Activated CD4-positive, alpha-beta T cell treated with anti-CD3 and anti-CD28 coated beads for 1 hour (primary cell): Measurements from ENCODE around the gene TMEM140.

Experiments used
- DNase-seq: peaks from one replicate; pipeline ENCODE4 v3.0.0-alpha.2; 2020

TMEM140 gene

DNA sequence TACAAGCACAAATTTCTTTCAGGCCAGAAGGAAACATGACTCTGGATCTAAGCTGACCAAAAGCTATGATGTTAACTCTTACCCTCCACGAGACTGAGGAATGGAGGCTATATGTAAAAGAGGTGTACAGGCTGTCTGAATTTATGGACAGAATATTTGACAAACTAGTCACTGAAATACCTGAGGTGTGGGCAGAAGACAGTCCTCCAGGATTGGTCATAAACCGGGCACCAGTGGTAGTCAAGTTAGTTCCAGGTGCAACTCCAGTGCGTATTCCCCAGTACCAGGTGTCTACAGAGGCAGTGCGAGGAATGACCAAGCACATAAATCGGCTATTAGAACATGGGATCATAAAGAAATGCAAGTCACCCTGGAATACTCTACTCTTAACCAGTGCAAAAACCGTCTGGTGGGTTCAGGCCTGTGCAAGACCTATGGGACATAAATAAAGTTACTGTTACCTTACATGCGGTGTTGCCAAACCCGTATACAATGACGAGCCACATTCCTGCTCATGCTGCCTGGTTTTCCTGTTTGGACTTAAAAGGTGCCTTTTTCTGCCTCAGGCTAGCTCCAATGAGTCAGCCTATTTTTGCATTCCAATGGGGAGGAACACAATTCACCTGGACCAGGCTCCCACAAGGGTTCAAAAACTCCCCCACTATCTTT, 29.3 kb downstream of the TMEM140 start:
- DNase-seq, result no peak

DNA sequence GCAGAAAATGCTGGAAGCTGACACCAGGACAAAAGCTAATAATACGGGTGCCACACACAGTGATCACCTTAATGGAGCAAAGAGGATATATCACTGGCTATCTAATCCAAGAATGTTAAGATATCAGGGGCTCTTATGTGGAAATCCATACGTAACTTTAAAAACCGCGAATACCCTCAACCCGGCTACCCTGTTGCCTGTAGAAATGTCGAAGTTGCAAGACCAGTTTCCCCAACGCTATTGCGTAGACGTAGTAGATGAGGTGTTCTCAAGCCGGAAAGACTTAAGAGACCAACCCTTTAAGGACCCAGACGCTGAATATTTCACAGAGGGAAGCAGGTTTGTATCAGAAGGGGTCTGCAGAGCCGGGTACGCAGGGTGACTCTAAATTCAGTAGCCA, 30.5 kb downstream of the TMEM140 start:
- DNase-seq, result no peak

DNA sequence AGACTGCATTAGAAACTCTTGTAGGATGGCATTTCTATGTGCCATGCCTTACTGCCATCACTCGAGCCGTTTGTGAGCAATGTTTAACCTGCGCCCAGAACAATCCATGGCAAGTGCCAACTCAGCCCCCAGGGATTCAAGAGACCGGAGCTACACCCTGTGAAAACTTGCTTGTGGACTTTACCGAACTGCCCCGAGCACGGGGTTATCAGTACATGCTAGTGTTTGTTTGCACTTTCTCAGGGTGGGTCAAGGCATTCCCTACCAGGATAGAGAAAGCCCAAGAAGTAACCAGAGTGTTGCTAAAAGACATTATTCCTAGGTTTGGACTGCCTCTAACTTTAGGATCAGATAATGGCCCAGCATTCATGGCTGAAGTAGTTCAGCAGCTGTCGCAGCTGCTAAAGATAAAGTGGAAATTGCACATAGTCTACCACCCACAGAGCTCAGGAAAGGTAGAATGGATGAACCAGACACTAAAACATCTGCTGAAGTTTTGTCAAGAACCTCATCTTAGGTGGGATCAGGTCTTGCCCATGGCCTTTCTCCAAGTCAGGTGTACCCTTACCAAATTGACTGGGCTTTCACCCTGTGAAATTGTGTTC, 31.6 kb downstream of the TMEM140 start:
- no peak for DNase-seq

DNA sequence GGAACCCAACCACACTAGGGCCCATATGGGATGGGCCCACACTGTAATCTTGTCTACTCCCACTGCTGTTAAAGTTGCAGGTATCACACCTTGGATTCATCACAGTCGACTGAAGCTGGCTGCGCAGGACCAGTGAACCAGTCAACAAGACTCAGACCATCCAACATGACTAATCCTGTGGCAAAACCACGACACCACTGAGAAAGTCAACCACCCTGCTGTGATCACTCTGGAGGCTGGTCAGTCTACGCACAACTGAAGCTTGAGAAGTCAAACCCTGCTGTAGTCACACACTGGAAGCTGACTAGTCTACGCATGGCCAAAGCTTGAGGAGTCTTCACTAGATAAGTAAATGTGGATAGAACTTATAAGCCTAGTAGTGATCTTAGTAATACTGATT, 32.2 kb downstream of the TMEM140 start:
- DNase-seq, result no peak

DNA sequence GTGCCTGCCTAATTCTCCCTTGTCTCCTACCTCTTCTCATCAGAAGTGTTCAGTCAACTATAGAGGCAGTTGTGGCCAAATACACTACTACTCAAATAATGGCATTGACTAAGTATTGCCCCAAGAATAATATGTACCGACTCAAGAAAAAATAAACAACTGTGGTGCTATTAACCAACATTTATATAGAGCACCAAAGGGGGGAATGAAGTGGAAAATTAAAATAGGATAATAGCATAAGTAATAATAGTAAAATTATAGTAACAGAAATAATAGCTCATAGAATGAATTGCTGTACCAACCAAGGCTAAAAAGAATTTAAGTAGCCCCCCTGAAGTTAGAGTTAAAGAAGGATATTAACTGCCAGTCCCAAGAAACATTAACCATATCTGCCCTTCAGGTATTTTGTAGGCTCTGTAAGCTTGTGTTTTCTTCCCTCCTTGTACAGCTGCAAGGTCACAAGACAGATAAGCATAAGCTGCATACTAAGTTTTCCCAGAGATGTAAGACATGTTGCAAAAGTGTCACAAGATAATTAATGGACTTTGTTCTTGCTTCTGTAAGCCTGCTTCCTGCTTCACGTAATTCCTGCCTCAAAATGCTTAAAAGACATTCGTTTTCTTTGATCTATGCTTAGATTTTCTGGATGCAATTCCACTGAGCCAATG, 33.5 kb downstream of the TMEM140 start:
- no peak for DNase-seq

DNA sequence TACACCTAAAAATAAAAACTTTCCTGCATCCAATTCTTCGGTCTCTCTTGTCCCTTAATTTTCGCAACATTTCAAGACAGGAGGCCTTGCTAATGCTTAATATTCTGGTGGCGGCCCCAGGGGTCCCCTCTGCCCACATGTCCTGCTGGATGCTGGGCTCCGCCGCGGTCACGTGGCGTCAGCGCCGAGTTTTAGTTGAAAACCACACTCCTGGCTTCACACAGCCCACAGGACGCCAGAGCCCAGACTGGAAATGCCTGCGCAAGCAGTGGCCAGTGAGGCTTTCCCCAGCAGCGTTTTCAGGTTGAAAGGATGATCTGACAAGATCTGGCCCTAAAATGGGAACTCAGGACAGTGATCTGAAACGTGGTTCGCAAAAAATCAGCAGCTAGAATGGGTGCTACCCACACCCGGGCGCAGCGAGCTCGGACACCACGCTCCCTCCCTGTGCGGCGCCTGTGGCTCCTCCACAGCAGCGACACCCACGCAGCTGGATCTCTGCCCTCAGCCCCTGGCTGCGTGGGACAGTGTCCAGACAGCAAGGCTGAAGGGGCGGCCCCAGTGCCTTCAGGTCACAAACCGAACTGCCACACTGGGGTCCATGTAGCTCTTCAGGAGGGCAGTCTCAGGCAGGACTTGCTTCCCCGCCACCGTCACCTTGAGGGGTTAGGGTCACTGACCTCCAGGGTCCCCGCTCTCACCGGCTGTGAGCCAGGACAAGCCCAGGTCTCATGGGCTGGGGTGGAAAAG, 34.2 kb downstream of the TMEM140 start:
- DNase-seq, result no peak

DNA sequence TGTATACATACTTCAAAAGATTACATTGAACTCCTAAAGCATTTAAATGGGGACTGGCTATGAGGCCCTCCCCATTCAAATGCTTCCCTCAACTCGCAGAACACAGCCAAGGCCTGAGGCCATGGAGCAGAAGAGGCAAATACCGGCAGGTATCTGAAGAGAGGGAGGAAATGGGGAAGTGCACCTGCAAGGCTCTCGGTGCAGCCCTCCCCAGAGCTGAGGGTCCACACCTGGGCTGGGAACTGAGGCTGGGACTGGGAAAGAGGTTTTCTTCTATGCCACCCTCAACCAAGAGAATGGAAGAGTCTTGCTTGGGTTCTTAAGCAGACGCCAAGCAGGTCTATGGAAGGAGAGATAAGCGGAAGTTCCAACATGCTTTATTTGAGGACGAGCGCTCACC, 35.6 kb downstream of the TMEM140 start:
- DNase-seq, result no peak

DNA sequence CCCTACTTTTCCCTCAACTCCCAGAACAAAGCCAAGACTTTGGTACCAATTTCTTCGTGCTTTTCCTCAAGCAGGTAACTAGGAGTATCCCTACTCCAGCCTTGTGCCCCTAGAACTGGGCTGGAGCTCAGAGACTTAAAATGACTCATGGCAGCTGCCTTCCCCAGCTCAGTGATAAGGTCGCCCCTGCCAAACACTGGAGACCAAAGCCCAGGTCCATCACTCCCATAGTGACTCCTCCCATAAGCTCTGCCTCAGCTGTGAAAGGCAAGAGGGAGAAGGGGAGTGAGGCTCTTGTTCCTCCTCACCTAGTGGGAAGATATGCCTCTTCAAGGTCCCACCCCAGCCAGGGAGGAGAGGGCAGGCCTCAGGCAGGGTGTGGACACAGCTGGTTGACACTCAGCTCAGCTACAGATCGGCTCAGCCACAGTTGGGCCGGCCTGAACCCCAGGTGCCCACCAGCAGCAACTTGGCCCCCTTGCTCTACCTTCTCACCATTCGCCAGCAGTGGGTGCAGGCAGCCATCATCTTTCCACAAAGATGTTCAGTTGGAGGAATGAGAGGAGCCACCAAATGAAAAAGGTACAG, 36.5 kb downstream of the TMEM140 start:
- no peak for DNase-seq

DNA sequence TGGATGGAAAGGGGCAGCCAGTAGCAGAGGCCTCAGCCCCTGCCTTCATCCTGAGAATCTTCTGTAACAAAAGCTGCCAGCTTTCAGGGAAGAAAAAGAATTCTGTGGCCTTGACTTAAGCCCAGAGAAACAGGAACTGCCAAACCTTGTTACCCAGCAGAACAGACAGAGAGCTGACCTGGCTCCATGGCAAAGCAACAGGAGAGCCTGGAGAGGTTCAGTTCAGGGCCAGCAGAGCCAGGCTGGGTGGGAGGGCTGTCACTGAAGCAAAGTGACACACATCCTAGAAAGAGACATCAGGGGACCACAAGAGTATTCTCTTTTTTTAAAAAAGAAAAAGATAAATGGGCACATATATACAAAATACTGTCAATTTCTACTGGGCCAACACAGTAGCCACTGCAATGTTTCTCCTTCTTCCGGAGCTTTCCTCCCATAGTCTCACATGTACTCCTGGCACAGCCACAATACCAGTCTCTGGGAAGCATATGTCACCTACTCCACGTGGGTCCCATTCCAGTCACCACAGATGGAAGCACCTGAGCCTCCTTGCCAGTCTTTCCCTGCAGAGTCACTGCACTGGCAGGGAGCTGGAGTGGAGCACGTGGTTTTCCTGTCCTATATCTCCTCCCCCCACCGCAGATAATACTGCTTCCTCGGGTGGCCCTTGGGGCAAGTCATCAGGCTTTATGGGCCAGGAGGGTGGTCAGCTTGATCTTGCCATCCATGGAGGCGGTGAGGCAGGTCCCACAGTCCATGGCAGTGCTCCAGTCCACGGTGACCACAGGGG, 37.8 kb downstream of the TMEM140 start:
- DNase-seq, result no peak

DNA sequence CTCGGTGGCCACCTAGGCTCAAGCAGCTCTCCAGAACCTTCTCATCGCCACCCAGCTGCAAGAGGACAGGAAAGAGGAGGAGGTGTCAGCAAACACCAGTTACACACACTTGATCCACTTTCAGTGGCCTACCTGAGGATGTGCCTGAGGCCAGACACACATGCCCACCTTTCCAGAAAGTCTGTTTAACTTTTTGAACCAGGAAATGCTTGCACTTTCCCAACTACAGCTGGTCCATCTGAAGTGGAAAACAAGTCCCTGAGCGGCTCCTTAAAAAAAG, 38.3 kb downstream of the TMEM140 start:
- DNase-seq, result no peak

DNA sequence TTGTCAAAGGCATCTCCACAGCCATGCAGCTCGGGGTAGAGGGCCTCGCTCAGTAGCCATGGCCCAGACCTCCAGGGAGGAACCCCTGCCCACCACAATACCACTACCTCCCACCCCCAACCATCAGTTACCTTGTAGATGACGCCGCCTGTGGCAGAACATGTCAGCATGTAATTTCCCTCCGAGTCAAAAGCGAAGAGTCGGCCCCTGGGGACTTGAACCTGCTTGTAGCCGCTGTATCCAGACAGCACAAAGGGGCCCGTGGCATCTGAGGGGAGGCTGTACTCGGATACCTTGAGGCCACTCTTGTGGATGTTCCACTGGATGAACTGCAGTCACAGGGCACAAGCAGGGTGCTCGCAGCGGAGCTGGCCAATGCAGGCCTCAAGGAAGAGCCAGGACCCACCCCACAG, 39.0 kb downstream of the TMEM140 start:
- no peak for DNase-seq

DNA sequence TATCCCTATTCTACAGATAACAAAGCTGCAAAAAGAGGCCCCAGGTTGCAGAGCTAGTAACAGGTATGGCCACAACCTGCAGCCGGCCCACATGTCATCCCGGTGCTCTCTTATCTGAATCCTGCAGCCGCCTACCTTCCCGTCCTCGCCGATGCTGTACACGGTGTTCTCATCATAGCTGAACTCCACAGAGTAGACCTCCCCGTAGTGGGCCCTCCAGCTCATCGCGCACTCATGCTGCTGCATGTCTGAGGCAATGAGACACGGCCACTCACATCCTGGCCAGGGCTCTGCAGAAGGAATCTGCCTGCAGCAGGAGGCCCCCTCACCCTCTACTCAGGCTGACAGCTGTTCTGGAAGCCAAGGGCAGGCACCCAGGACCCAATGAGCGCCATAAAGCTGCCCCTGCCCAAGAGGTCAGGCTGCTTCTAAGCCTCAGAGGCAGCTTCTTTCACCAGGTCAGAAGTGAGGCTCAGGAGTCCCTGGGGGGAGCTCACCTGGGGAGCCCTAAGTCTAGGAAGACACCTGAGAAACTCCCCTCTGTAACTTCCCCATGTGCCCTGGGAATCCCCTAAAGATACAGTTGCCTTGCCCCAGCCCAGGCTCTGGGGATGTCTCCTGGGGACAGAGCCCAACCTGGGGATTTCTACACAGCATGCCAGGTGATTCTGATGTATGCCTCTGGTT, 40.6 kb downstream of the TMEM140 start:
- no peak for DNase-seq

DNA sequence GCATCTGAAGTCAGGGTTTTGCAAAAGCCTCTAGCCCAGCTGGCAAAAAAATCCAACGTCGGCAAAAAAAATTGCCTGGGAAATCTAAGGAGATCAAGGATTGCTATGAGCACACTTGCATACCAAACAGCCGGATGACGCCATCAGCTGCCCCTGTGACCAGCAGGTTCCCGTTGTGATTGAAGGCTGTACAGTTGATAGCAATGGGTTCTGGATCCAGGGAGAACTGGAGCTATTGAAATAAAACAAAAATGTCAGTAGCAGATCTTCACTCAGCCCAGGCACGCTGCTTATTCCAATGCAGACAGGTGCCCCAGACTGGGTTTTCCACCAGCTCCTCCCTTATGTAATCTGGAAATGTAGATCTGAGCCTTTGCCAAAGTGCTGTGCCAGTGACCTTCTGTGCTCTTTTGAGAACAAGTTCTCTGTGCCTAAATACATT, 41.4 kb downstream of the TMEM140 start:
- DNase-seq, result no peak

DNA sequence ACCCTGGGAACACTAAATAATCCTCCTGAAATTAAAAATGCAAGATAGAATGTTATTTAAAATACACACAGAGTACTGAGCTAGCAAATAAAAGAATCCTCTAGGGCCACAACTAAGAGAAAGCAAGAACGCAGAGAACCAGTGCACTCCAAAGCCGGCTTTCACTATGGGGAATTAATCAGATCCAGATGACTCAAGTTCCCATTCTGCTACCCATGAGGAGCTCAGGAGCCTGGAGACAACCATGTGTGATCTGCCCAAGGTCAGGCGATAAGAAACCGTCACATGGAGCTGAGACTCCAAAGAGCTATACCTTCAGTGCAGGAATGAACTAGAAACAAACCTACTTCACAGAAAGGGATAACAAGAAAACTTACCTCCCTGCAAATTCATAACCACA, 42.1 kb downstream of the TMEM140 start:
- DNase-seq, result no peak

DNA sequence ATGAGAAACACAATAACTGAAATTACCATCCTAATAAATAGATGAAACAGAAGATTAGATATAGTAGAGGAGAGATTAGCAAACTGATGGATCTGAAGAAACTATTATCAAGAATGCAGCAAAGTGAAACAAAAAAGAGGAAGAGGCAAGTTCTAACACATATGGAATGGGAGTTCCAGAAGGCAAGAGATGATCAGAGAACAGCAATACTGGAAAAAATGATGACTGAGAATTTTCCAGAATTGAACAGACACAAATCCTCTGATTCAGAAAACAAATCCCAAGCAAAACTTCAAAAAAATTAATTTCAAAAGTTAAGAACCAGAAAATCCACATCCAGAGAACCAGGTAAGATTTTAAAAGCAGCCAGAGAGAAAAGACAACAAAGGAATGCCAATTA, 42.8 kb downstream of the TMEM140 start:
- no peak for DNase-seq

DNA sequence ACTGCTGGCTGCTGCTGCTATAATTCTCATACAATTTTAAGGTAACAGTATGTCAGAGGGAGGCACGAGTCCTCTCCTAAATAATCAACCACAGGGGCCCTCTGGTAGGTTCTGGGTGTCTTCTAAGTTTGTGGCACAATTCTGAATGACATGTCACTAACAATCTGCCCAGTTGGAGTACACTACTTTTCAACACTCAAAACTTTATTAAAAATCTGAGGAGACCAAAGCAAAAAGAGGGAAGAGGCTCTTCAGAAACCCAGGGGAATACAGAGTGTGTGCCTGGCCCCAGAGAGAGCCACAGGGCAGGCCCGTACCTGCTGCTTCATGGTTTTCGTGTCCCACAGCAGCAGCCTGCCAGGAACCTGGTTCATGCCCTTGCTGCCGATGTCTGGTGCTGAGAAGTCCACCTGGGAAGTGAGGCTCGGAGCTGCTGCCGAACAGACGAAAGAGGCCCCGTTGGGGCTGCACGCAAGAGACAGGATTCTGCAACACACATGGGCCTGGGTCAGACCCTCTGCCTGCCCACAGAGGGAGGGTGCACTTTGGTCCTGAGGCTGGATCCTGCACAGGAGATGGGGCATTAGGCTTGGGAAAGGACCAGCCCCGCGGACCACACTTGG, 45.2 kb downstream of the TMEM140 start:
- DNase-seq, result no peak

DNA sequence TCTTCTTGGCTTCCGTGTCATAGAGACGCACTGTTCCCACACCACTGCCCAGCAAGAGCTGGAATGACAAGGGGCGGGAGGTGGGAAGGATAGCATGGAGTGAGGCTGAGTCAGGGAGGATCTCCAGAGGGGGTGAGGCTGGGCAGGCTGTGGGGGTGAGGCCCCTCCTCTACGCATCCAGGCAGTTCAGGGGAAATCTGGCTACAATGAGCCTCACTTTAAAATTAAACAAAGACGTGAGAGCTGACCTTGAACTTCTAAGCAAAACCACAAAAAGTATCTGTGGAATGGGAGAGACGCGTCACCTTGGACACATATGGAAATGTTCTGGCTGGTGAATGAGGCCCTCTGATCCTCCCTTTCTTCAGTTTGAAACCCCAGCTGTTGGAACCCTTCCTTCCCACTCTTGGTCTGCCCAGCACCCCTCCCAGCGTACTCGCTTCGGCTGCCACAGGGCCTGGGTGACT, 45.8 kb downstream of the TMEM140 start:
- no peak for DNase-seq

DNA sequence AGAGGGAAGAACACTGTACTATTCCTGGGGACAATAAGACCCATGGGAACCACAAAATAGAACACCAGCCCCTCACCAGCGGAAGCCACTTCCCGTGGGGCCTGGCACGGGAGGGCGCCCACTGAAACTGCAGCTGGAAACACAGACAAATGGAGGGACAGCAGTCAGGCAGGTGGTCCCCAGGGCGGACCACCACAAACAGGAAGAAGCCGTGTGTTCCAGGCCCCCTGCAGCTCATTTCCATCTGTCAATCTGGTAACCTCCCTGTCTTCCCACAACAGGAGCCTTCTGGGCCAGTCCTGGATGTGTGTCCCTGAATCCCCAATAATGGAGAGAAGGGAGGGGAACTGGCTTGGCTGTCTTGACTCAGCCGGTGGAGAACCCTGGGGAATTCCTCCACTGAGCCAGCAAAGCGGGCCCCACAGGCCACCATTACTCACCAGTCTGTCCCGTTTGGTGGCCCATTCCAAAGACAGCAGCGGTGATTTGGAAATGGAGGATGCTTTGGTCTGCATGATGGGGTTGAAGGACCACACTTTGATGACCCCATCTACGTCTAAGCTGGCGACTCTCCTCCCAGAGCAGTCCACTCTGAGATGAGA, 46.7 kb downstream of the TMEM140 start:
- no peak for DNase-seq

DNA sequence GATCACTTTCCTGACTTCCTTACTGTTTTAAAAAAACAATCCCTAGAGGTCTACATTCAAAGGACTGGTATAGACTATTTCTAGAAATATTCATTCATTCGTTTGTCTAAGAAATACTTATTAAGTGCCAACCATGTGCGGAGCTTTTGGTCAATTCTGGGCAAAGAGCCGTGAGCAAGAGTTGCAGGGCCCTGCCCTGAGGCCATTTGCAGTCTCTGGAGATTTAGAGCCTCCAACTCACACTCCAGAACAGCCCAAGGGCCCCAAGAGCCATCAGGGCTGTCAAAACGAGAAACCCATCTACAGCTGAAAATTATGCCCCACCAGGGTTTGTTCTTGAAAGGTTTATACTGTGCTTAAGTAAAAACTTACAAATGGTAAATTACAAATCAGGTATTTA, 47.3 kb downstream of the TMEM140 start:
- DNase-seq, result no peak

DNA sequence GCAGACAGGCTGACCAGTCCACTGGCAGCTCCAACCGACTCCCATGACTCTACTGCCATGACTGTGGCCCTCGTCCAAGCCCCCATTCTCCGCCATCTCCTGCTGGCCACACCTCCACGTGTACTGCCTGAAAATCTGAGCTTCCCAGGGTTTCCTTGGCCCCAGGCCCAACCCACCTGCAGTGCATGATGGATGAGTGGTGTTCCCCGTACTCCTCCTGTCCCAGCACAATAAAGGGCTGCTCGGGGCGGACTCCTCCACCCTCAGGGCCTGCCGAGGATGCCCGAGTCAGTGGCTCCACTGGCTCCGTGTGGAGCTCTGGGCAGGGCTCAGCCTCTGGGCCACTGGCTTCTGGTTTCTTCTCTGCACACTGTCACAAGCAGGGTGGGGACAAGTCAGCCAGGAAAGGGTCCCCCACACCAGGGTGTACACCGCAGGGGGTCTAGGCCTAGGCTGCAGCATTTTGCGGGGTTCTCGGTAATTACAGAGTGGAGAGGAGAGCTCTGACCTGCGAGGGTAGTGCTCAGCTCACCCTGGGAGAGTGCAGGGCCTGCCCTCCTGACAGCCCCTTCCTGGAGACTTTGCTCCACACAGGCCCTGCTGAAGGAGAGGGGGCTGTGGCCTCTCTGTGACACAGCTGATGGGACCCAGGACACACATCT, 48.2 kb downstream of the TMEM140 start:
- DNase-seq, result no peak

DNA sequence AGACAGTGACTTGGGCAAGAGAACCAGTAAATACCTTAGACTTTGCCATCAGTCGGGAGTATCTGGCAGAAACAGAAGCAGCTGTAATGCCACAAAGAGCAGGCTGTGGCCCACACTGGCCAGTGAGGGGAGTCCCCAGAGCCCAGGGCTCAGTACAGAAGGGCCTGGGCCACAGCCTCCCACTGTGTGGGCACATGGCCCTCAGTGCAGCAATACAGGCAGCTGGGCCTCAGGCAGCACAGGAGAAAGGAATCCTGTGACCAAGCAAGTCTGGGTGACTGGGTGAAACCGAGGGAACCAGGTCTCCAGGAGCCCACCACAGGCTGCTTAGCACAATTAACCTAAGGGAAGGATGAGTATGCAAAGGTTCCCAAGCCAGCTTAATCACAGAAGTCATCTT, 49.5 kb downstream of the TMEM140 start:
- no peak for DNase-seq
